HG03342 (cell line): Measurements from ENCODE around the gene CLEC14A.

Experiments used
- ATAC-seq: cut with Tn5 transposase; IDR thresholded peaks from one replicate; pipeline ENCODE4 v1.9.1; 2021; ENCODE audit warnings: mild to moderate bottlenecking, moderate library complexity; ENCODE audit not compliant: unreplicated experiment

Gene CLEC14A

DNA sequence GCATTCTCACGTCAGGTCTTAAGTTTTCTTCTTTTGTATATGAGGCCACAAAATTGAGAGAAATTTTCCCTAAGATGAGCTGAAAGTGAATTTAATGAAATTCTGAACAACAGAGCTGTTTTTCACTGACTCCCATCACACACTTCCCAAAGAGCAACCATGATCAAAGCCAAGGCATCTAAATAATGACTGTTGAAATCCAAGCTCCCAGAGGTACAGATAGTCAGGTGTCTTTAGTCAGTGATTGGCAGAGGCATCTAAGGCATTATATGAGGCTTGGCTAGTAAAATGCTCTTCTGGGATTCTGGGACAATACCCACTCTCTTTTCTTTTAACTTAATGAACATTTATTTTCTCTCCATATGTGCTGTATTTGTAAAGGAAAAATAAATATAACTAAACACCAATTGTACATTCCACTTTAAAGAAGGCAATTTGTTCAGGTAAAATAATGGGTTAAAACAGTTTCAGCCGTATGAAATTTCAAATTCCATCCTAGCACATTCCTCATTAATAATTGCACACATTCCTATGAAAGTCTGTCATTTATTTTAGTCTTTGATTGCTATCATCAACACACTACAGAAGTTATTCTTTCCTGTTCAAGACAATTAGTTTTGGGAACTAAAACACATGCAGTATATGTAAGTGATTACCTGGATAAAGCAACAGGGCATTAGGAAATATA is 49.1 kb downstream of the CLEC14A start:
- no peak for ATAC-seq

DNA sequence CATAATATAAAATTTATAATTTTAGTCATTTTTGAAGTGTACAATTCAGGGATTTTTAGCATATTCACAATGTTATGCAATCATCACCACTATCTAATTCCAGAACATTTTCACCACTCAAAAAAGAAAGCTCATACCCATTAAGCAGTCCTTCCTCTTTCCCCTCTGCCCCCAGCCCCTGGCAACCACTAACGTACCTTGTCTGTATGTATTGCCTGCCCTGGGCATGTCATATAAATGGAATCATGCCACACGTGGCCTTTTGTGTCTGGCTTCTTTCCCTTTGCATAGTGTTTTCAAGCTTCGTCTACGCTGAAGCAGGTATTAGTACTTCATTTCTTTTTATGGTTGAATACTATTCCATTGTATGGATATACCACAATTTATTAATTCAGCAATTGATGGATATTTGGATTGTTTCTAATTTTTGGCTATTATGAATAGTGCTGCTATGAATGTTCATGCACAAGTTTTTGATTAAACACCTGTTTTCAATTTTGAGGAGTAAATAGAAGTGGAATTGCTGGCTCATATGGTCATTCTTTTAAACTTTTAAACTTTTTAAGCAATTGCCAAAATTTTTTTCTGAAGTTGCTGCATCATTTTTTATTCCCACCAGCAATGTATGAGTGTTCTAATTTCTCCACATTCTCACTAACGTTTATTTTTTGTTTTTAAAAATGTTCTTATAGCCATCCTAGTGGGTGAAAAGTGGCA is 49.8 kb downstream of the CLEC14A start:
- no peak for ATAC-seq

DNA sequence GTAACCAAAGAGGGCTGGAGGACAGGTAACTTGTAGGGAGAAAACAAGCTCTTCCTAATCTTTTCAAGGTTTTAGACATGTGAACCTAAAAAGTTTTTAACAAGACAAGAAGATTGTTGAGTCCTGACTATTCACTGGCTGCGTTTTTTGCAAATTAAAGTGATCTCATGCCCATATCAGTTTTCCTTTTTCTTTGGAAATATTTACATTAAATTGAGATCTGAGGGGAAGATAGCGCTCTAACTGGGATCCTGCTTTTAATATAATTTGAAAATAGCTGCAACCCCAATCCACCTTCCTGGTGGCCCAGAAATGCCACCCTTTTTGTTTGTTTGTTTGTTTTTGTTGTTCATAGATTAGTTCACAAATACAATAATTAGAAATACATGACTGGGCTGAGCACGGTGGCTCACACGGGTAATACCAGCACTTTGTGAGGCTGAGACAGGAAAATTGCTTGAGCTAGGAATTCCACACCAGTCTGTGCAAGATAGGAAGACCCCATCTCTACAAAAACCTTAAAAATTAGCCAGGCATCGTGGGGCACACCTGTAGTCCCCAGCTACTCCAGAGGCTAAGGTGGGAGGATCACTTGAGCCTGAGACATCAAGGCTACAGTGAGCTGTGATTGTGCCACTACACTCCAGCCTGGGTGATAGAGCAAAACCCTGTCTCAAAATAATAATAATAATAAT is 50.6 kb downstream of the CLEC14A start:
- ATAC-seq = no peak

DNA sequence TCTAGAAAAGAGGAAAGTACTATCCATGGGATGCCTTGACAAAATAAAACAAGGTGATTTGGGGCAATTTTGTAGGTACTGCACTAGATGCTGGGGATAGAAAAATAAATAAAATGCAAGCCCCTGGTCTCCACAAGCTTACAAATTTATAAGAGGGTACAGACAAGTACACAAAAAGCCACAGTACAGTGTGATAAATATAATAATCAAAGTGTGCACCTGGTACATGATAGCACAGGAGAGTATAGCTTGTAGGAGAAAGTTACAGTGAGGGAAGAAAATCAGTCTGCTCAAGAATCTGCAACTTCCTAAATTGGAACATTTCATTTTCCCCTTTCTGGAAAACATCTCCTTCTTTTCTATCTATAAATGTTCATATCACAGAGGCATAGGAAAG is 51.2 kb downstream of the CLEC14A start:
- ATAC-seq = no peak
